ENCODE results near the gene MAPK10. TPM values are rescaled to one million over a fixed set of nuclear protein-coding genes. Genes with fewer than 3 reads are reported as not detected.
A peak's percentile ranks its signal among the peaks of the same experiment; 100 is the strongest.

The MAPK10 gene
- polyA plus RNA-seq, 6 donors from 2014 or later: 0.08 to 1.5 (median 0.97) TPM

- Mint-ChIP-seq H3K27me3 (peaks cover 0 to 4% (median 0%) of the 10 kb centered on the region in 3 donors), H3K27ac (no peak overlapping the region), H3K36me3 (no peaks in the 10 kb centered on the region), H3K4me3 (no peak overlapping the region), H3K9me3 (no peaks in the 10 kb centered on the region), H3K4me1 (no peaks in the 10 kb centered on the region)
- DNase-seq (no peak), ATAC-seq (ENCODE audit: low read depth in 2 of 2) (no peak)
Measured at GRCh38 chr4:86291180-86291579, 68.7 kb downstream of the MAPK10 start.

GRCh38 chr4:86286726-86287125 is 73.1 kb downstream of the MAPK10 start:
- H3K36me3 Mint-ChIP-seq: no peaks in the 10 kb centered on the region
- H3K27ac Mint-ChIP-seq: no peak overlapping the region
- H3K9me3 Mint-ChIP-seq: no peaks in the 10 kb centered on the region
- ATAC-seq (ENCODE audit: low read depth in 2 of 2): no peak
- no peak for DNase-seq
- H3K4me3 Mint-ChIP-seq: no peak overlapping the region
- H3K4me1 Mint-ChIP-seq: no peaks in the 10 kb centered on the region
- H3K27me3 Mint-ChIP-seq: peaks cover 0 to 5% (median 5%) of the 10 kb centered on the region in 3 donors

GRCh38 chr4:86283371-86283770 is 76.5 kb downstream of the MAPK10 start:
- peaks cover 0 to 3% (median 0%) of the 10 kb centered on the region in 3 donors for H3K4me1 Mint-ChIP-seq
- no peak overlapping the region for H3K27ac Mint-ChIP-seq
- peaks cover 0 to 10% (median 5%) of the 10 kb centered on the region in 3 donors for H3K27me3 Mint-ChIP-seq
- ATAC-seq (ENCODE audit: low read depth in 2 of 2) (no peak), DNase-seq (no peak)
- no peak overlapping the region for H3K4me3 Mint-ChIP-seq
- no peaks in the 10 kb centered on the region for H3K36me3 Mint-ChIP-seq
- H3K9me3 Mint-ChIP-seq: no peaks in the 10 kb centered on the region

DNA sequence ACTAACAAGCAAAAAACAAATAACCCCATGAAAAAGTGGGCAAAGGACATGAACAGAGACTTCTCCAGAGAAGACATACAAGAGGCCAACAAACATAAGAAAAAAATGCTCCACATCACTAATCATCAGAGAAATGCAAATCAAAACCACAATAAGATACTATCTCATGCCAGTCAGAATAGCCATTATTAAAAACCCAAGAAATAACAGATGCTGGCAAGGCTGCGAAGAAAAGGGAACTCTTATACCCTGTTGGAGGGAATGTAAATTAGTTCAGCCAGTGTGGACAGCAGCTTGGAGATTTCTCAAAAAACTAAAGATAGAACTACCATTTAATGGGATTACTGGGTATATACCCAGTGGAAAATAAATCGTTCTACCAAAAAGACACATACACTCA is 79.6 kb downstream of the MAPK10 start:
- Mint-ChIP-seq H3K27me3 (peaks cover 5 to 10% (median 10%) of the 10 kb centered on the region in 3 donors), H3K27ac (peak overlapping the region in 1 of 6 donors; percentile 36), H3K4me3 (no peak overlapping the region), H3K36me3 (no peaks in the 10 kb centered on the region), H3K4me1 (peaks cover 0 to 3% (median 0%) of the 10 kb centered on the region in 3 donors), H3K9me3 (peaks cover 0 to 2% (median 0%) of the 10 kb centered on the region in 7 donors)
- ATAC-seq (ENCODE audit: low read depth in 2 of 2) (no peak), DNase-seq (no peak)

GRCh38 chr4:86279293-86279960 is 80.4 kb downstream of the MAPK10 start:
- Mint-ChIP-seq H3K36me3 (no peaks in the 10 kb centered on the region), H3K27ac (no peak overlapping the region), H3K4me1 (peaks cover 0 to 3% (median 0%) of the 10 kb centered on the region in 3 donors), H3K4me3 (no peak overlapping the region), H3K27me3 (peaks cover 5 to 10% (median 7%) of the 10 kb centered on the region in 3 donors), H3K9me3 (peaks cover 0 to 2% (median 0%) of the 10 kb centered on the region in 7 donors)
- DNase-seq (no peak), ATAC-seq (ENCODE audit: low read depth in 2 of 2) (peak; percentile 56 to 71)

DNA sequence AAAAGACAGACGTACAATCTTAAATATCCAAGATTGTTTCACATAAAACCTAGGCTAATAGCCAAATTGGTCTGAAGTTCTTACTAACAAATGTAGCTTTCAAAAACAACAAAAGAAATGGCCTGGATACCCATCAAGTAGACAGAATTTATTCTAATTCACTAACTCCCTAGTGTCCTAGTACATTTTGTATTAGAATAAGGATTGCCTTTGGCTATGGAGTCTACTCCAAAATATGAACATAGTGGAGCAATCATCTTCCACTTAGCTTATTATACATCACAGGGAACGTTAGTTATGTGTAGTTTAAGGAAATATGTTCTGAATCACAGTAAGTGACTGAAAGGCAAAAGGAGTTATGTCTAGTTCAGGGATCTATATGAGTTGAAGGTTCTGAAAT is 81.7 kb downstream of the MAPK10 start:
- peaks cover 0 to 3% (median 0%) of the 10 kb centered on the region in 3 donors for H3K4me1 Mint-ChIP-seq
- H3K27ac Mint-ChIP-seq: no peak overlapping the region
- DNase-seq (no peak), ATAC-seq (ENCODE audit: low read depth in 2 of 2) (no peak)
- H3K9me3 Mint-ChIP-seq: peaks cover 0 to 2% (median 0%) of the 10 kb centered on the region in 7 donors
- peaks cover 5 to 10% (median 10%) of the 10 kb centered on the region in 3 donors for H3K27me3 Mint-ChIP-seq
- no peak overlapping the region for H3K4me3 Mint-ChIP-seq
- no peaks in the 10 kb centered on the region for H3K36me3 Mint-ChIP-seq

DNA sequence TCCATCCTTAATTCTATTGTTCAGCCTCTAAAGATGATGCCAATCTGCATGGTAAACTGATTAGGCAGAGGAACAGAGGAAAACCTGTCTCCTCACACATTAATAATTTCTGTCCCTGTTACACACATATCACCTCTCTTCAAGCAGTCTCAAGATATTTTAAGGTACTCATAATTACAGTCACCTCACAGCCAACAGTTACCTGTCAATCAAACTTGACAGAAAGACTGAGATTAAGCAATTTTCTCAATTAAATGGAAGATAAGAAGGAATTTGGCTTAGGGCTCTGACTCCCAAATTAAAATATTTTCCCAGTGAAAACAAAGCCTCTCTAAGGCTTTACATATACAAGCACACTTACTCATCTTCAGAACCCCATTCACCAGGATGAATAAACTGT is 85.2 kb downstream of the MAPK10 start:
- no peak overlapping the region for H3K4me3 Mint-ChIP-seq
- H3K27me3 Mint-ChIP-seq: peaks cover 5 to 10% (median 6%) of the 10 kb centered on the region in 3 donors
- H3K27ac Mint-ChIP-seq: no peak overlapping the region
- H3K4me1 Mint-ChIP-seq: no peaks in the 10 kb centered on the region
- no peaks in the 10 kb centered on the region for H3K36me3 Mint-ChIP-seq
- DNase-seq (no peak), ATAC-seq (ENCODE audit: low read depth in 2 of 2) (no peak)
- peaks cover 0 to 2% (median 0%) of the 10 kb centered on the region in 7 donors for H3K9me3 Mint-ChIP-seq

- Mint-ChIP-seq H3K27ac (no peak overlapping the region), H3K36me3 (no peaks in the 10 kb centered on the region), H3K27me3 (peaks cover 5 to 10% (median 6%) of the 10 kb centered on the region in 3 donors), H3K9me3 (peaks cover 0 to 2% (median 0%) of the 10 kb centered on the region in 7 donors), H3K4me1 (no peaks in the 10 kb centered on the region), H3K4me3 (no peak overlapping the region)
- ATAC-seq (ENCODE audit: low read depth in 2 of 2) (no peak), DNase-seq (no peak)
Measured at GRCh38 chr4:86272669-86273068, 87.2 kb downstream of the MAPK10 start.

GRCh38 chr4:86271057-86271456 is 88.8 kb downstream of the MAPK10 start:
- H3K4me3 Mint-ChIP-seq: no peak overlapping the region
- H3K4me1 Mint-ChIP-seq: no peaks in the 10 kb centered on the region
- peaks cover 0 to 6% (median 5%) of the 10 kb centered on the region in 3 donors for H3K27me3 Mint-ChIP-seq
- DNase-seq (no peak), ATAC-seq (ENCODE audit: low read depth in 2 of 2) (no peak)
- no peak overlapping the region for H3K27ac Mint-ChIP-seq
- no peaks in the 10 kb centered on the region for H3K36me3 Mint-ChIP-seq
- H3K9me3 Mint-ChIP-seq: peaks cover 0 to 1% (median 0%) of the 10 kb centered on the region in 7 donors

DNA sequence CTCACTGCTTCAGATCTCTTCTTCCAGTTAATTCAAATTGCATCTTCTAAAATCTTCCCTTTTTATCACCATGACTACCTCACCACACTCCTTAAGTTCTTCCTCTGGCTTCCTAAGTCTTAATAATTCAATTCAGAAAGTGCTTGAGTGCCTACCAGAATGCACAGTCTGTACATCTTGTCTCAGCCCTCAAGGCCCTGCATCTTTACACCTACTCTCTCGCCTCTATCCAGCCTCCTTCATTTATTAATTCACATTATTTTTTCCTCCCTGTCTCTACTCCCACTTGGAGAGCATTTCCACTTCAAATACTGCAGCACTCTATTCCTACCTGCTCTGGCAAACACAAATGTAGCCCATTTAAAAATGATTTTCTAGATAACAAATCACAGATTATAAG is 90.5 kb downstream of the MAPK10 start:
- no peak overlapping the region for H3K4me3 Mint-ChIP-seq
- peaks cover 0 to 1% (median 0%) of the 10 kb centered on the region in 7 donors for H3K9me3 Mint-ChIP-seq
- H3K27me3 Mint-ChIP-seq: peaks cover 0 to 2% (median 1%) of the 10 kb centered on the region in 3 donors
- DNase-seq (no peak), ATAC-seq (ENCODE audit: low read depth in 2 of 2) (no peak)
- no peak overlapping the region for H3K27ac Mint-ChIP-seq
- H3K36me3 Mint-ChIP-seq: no peaks in the 10 kb centered on the region
- no peaks in the 10 kb centered on the region for H3K4me1 Mint-ChIP-seq

GRCh38 chr4:86264241-86264640 is 95.6 kb downstream of the MAPK10 start:
- no peaks in the 10 kb centered on the region for H3K9me3 Mint-ChIP-seq
- no peak overlapping the region for H3K27ac Mint-ChIP-seq
- DNase-seq: no peak
- no peaks in the 10 kb centered on the region for H3K36me3 Mint-ChIP-seq
- no peak for ATAC-seq (ENCODE audit: low read depth in 2 of 2)
- no peak overlapping the region for H3K4me3 Mint-ChIP-seq
- H3K4me1 Mint-ChIP-seq: no peaks in the 10 kb centered on the region
- no peaks in the 10 kb centered on the region for H3K27me3 Mint-ChIP-seq

GRCh38 chr4:86261636-86262035 is 98.2 kb downstream of the MAPK10 start:
- Mint-ChIP-seq H3K9me3 (no peaks in the 10 kb centered on the region), H3K27ac (no peak overlapping the region), H3K36me3 (no peaks in the 10 kb centered on the region), H3K27me3 (no peaks in the 10 kb centered on the region), H3K4me3 (no peak overlapping the region), H3K4me1 (no peaks in the 10 kb centered on the region)
- no peak for DNase-seq
- ATAC-seq (ENCODE audit: low read depth in 2 of 2): no peak

DNA sequence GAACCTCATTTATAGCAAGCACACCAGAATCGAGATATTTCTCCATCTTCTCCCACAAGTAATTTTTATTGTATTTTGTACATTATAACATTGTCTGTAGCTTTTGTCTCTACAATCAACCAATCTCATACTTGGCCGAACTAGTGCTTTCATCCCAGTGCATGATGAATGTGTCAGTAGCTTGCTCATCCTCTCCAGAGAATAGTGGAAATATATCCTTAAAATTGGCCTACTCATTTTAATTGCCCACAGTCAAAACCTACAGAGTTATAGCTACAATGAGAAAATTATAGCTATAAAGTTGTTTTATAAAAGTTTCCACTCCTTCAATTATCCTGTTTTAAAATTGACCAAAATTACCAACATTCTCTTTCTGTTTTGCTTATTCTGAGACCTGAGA is 103.8 kb downstream of the MAPK10 start:
- ATAC-seq (ENCODE audit: low read depth in 2 of 2) (no peak), DNase-seq (no peak)
- Mint-ChIP-seq H3K4me3 (no peak overlapping the region), H3K4me1 (no peaks in the 10 kb centered on the region), H3K27ac (no peak overlapping the region), H3K36me3 (no peaks in the 10 kb centered on the region), H3K27me3 (no peaks in the 10 kb centered on the region), H3K9me3 (peaks cover 0 to 3% (median 0%) of the 10 kb centered on the region in 7 donors)

DNA sequence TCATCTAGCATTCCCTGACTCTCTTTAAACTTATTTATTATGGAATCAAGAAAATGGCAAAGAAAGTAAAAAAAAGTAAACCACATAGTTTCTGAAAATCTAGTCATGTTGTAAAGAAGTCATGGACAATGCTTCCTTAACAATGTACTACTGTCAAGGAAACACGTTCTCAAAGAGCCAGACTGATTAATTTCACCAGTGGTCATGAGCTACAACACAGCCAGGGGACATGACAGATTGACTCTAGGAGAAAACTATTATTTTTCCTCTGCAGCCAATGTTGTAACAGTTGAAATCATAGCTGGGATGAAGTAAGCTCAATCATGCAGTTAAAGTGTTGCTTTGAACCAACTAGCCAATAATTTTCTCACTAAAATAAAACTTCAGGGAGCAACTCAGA is 109.2 kb downstream of the MAPK10 start:
- no peaks in the 10 kb centered on the region for H3K27me3 Mint-ChIP-seq
- ATAC-seq (ENCODE audit: low read depth in 2 of 2) (no peak), DNase-seq (no peak)
- no peak overlapping the region for H3K27ac Mint-ChIP-seq
- H3K9me3 Mint-ChIP-seq: peaks cover 0 to 3% (median 0%) of the 10 kb centered on the region in 7 donors
- H3K4me3 Mint-ChIP-seq: no peak overlapping the region
- no peaks in the 10 kb centered on the region for H3K4me1 Mint-ChIP-seq
- no peaks in the 10 kb centered on the region for H3K36me3 Mint-ChIP-seq
